Activated T-cell treated with anti-CD3 and anti-CD28 coated beads, Interleukin-2, amount 50 U/mL, for 1 hour (primary cell): ENCODE data around the gene THAP12.
A peak's percentile ranks its signal among the peaks of the same experiment; 100 is the strongest.
"Not testable (repeated sequence)": the region's sequence is repeated elsewhere in the genome, so short reads cannot be mapped to it uniquely, and the experiment has no call there.

Experiments used
- DNase-seq: peaks from one replicate; pipeline ENCODE4 v3.0.0-alpha.2; 2020

Gene THAP12

GRCh38 chr11:76323804-76324203, 57.1 kb downstream of the THAP12 start:
- no peak for DNase-seq

GRCh38 chr11:76323375-76323774, 57.6 kb downstream of the THAP12 start:
- not testable (repeated sequence) for DNase-seq

- no peak for DNase-seq
Measured at GRCh38 chr11:76322942-76323341, 58.0 kb downstream of the THAP12 start.

DNA sequence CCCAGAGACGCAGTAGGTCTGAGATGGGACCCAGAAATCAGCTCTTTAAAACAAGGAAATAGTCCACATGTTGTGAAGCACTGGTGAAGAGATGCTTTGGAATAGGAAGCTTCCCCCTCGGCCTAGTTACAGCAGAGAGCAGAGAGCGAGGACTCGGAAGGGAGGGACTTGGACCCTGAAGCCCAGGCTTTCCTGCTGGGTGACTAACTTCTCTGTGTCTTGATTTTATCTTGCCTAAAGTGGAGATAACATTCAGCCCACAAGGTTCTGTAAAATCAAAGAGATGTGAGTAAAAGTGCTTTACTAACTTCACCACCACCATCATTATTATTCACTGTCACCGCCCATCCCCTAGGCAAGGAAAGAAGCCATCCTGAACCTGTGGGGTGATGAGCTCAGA, 58.4 kb downstream of the THAP12 start:
- no peak for DNase-seq

DNA sequence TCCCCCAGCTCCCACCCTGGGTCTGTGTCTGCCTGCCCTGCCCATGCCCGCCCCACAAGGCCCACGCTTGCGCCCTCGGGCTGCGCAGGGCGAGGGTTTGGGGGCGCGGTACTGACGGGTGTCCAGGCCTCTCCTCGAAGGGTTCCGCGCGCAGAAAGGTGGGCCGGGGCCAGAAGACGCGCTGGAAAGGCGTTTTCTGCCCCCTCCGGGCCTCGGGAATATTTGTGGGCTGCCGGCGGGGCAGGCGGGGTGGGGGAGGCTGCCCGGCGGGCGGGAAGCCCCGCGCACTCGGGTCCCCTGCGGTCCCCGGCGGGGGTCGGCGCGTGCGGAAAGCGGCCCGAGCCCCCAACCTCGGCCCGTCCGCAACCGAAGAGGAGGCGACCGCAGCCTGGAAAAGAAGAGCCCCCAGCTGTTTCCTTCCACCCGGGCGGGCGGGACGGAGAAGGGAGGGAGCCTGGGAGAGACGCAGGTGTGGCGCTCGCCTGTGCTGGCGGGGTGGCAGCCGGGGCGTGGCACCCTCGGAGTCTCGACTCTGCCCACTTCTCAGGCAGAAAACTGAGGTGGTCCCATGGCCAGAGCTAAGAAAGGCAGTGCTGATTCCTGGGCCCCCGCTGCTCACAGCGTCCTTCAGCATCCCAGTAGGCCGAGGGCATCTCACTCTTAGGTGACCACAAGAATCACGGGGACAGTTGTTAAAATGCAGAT, 59.0 kb downstream of the THAP12 start:
- DNase-seq: no peak

DNA sequence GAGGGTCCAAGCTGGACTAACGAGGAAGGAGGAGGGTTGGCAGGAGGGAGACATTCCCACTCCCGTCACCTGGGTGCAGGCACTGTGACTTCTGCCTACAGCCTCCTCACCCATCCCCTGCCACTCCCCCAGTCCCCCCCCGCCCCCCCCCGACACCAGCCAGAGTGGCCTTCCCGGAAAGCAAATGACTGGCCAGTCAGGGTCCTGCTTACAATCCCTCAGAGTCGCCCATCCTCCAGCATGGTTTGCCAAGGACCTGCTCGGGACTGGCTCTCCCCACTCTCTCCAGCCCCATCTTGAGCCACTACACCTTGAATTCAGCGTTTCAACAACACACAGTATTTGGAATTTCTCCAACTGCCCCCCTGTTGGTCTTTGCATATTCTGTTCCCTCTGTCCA, 59.6 kb downstream of the THAP12 start:
- no peak for DNase-seq

DNA sequence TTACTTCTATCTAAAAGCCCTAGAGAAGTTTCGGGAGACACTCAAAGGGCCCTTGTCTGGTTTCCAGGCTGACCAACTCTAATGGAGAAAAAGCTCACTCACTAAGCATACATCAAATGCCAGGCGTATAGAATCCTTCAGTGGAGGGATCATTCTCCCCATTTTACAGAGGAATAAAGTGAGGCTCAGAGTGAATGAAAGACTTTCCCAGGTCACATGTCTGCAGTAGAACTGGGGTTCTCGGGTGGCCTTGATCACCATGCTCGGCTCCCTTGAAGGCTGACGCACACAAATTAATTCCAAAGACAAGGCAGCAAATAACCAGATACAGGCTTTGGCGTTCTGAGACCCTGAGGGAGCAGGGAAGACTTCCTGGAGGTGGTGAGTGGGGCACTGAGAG, 60.0 kb downstream of the THAP12 start:
- no peak for DNase-seq

DNA sequence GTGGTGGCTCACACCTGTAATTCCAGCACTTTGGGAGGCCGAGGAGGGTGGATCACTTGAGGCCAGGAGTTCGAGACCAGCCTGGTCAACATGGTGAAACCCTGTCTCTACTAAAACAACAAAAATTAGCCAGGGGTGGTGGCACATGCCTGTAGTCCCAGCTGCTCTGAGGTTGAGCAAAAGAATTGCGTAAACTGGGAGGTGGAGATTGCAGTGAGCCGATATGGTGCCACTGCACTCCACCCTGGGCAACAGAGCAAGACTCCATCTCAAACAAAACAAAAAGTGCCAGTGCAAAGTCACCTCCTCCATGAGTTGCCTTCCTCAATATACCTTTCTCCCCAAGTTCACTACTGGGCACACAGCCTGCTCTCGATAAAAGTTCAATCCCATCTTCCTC, 61.1 kb downstream of the THAP12 start:
- not testable (repeated sequence) for DNase-seq

DNA sequence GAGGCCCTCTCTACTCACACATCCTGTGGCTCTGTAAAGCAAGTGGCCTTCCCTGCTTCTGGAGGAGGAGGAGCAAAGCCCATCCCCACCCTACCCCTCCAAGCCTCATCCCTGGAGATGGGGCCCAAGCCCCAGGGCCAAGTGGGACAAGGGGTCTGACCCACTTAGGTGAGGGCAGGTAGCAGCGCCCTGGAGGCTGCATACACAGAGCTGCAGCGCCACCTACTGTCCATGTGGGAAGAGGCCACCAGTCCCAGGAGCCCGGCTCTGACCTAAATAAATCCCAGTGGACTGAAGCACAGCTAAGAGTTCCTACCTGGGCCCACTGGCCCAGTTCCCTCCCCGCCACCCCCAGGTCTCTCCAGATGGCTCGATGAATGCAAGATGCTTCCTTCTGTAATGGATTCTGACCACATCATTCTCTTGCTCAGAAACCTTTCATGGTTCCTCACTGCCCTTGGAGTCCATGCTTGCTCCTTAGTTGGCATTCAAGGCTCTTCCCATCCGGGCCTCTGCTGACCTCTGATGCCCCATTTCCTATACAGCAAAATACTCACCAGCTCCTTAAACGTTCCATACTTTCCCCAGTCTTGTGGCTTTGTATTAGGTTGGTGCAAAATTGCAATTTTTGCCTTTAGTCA, 62.1 kb downstream of the THAP12 start:
- DNase-seq: peak; percentile 86

- DNase-seq: no peak
Measured at GRCh38 chr11:76317296-76317695, 63.6 kb downstream of the THAP12 start.

GRCh38 chr11:76316726-76317125, 64.2 kb downstream of the THAP12 start:
- DNase-seq: no peak

GRCh38 chr11:76315182-76315853, 65.6 kb downstream of the THAP12 start:
- DNase-seq: no peak

GRCh38 chr11:76314741-76315090, 66.2 kb downstream of the THAP12 start:
- no peak for DNase-seq

DNA sequence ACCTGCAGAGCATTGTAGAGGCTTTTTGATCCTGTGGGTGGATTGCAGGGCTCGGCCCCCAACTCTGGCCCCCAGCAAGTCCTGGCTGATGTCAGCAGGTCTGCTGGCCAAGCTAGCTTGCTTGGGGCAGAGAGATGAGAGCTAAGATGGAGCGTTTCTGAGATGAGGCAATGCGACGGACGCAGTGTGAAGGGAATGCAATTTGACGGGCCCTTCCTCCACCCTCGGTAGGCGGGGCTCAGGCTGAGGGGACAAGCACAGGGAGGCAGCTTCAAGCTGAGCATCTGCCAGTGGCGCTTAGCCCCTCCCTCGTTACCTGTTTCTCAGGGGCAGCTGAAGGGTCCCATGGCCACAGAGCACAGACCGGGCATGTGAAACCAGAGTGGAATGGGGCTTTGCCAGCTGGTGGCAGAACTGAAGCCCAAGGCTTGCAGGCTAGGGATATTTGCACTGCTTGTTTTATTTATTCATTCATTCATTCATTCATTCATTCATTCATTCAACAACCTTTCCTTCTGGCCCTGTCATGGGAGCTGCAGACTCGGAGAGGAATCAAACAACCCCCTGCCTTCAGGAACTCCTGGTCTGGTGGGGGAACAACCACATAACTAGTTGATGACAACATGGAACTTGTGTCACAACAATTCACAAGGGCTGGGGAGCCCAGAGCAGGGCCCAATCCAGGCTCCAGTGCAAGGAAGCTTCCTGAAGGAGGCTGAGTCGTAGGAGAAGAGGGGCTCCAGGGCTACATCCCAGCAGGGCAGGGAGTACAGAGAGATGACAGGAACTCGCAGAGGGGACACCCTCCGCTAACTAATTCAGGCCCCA, 66.8 kb downstream of the THAP12 start:
- no peak for DNase-seq

DNA sequence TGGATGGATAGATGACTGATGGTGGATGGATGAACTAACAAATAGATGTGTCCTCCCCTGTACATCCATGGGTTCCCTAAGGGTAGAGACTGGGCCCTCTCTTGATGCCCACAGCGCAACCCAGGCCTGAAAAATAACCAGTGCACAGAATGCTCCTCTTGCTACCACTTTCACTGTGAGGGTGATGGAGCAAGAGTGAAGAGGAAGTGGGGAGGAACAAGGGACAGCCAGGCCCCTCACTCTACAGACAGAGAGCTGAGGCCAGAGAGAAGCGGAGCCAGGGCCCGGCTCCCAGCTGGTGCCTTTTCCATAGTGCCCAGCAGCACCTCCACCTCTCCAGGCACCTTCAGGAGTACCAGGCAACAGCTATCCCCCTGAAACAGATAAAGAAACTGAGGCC, 67.7 kb downstream of the THAP12 start:
- DNase-seq: no peak

DNA sequence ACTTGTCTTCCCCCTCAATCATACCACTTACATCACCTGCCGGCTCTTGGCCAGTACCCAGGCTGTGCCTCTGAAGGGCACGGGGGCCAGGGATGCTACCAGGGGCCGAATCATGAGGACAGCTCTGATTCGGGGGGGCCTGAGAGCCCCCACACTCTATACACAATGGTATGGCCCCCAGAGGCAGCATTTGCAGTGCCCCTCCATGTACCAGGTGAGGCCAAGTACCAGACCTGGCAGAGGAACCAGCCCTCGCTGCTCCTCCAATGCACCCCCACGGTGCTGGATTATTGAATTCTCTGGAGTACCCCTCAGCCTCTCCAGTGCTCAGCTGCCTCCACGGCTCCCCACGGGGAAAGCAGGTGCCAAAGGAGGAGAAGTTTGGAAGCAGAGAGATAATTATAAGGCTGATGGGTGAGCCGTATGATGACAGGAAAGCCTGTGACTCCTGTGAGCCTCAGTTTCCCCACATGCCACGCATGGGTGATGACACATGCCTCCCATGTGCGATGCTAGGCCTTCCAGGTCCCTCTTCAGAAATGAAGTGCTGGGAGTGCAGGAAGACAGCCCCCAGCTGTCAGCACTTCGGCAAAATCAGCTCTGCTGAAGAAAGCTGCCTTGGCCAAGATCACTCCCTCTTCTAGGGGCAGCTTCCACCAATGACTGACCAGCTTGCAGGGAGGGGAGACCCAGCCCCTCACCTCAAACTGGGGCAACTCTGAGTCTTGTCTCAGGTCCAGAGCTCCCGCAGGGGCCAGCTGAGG, 69.9 kb downstream of the THAP12 start:
- DNase-seq: no peak

- DNase-seq: no peak
Measured at GRCh38 chr11:76307978-76308747, 72.8 kb downstream of the THAP12 start.

DNA sequence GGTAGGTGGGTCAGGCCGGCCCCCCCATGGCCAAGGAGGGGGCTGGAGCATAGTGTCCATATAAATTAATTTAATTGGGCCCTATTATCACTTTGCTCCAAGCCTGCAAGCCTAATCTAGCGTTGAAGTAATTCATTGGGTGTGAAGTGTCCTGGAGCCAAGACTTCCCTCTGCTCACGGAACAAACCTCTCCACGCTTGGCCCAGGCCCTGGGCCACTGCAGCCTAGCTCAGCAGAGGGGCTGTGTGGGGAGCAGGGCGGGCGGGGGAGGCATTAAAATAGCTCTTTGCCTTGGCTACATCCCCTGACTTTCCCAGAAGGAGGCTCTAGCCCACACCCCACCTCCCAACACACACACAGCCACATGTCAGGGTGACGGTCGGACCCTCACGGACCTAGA, 73.5 kb downstream of the THAP12 start:
- DNase-seq: no peak

DNA sequence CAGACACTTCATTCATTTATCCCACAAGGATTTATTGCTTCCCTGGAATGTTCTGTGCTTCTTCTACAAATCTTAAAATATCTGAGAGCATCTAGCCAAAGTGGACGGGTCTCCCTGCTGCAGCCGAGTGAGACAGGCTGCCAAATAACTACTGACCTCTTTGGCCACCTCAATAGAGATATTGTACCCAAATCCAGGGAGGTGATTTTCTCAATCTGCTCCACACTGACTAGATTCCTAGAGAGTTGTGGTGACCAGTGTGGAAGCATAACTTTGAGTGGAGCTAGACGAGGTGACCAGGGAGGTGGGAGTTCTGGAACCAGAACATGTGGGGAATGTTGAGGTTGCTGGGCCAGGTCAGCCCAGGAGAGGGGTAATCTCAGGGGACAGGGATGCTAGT, 77.5 kb downstream of the THAP12 start:
- DNase-seq: no peak

DNA sequence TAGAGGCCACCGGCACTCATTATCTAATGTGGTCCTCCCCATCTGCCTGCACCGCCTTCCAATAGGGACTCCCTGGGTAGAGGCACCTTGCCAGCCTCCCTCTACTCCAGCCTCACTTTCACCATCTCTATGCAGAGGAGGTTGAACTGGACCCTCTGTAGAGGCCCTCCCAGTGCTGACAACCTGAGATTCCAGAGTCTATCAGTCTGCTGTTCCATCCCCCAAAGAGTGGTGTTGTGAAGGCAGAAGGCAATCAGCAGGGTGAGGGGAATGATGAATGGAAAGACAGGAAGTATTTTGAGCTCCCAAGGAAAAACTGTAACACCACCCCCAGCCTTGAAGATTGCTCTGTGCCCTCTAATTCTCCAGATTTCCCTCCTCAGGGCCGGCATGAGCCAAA, 77.9 kb downstream of the THAP12 start:
- DNase-seq: no peak
